ENCODE data around the gene TMEM269.
"Not testable (repeated sequence)": the region's sequence is repeated elsewhere in the genome, so short reads cannot be mapped to it uniquely, and the experiment has no call there.

The TMEM269 gene

DNA sequence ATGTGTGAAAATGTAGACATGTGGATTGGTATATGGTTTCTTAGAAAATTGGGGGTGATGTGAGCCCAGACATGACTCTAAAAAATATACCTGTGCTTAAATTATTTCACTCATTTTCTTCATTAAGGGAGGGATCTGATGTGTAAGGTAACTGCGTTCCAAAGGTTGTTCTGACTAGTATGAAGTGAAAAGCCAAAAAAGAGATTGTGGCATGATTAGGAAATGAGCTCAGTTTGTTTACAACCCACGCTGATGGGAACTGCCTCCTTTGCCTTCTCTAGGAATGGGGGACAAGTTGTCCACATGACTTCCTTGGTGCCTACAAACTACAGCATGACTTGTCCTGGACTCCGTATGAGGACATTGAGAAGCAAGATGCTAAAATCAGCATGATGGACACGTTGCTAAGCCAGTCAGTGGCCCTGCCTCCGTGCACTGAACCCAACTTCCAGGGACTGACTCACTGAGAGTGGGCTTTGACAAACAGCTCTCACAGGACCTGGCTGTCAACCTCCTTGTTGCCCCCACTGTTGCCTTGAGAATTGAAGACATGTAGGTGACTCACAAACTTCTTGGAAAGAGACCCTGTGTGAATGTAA lies 9.8 kb upstream of the TMEM269 start:
- no peak for DNase-seq (ENCODE audit: low read depth in 1 of 2, low spot score in 1 of 2)

DNA sequence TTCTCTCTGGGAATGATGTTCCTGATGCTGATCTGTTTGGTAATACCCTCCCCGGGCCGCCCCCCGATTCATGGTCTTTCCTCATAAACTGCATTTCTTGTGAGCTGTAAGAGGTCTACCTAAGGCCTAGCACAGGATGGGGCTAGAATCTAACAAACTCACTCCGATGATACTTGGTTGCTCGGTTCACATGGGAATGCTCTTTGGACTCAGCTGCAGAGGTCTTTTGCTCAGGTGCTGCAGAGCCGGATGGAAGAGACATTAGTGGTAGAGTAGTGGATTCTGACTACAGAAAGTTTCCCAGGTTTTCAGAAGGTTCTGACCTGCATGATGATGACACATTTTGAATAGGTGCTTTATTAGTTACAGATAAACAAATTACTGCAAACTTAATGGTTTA lies 8.3 kb upstream of the TMEM269 start:
- DNase-seq (ENCODE audit: low read depth in 1 of 2, low spot score in 1 of 2), result no peak

DNA sequence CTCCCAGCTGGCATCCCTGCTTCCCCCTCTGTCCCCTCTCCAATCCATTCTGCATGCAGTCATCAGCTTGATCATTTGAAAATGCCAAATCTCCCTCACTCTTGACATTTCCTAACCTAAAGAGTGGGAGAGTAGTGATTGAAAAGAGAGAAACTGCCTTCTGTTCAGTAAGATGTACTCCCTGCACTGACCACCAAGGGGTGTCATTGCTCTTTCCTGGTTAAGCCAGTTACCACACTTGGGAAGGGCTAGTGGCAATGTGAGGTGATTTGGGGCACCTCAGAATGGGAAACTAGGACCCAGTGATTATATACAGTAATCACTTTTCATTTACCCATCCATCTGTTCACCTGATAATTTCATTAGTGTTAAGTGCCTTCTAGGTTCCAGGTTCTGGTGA lies 6.9 kb upstream of the TMEM269 start:
- DNase-seq (ENCODE audit: low read depth in 1 of 2, low spot score in 1 of 2), result peak in 1 of 2 donors; percentile 2

DNA sequence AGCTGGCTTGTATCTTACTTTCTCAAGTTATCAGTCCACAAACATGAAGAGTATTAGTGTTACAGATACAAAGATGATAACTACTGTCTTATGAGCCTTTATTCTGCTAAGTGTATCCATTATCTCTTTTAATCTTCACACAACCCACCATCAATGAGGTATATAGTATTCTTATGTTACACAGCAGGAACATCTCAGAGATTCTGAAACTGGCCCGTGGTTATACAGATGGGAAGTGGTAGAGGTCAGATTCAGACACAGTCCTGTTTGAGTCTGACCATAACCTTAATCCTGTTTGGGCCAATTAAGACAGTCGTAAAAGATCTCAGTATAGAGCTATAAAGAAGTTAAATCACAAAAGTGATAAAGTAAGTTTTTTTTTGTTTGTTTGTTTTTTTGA lies 5.1 kb upstream of the TMEM269 start:
- DNase-seq (ENCODE audit: low read depth in 1 of 2, low spot score in 1 of 2), result no peak

DNA sequence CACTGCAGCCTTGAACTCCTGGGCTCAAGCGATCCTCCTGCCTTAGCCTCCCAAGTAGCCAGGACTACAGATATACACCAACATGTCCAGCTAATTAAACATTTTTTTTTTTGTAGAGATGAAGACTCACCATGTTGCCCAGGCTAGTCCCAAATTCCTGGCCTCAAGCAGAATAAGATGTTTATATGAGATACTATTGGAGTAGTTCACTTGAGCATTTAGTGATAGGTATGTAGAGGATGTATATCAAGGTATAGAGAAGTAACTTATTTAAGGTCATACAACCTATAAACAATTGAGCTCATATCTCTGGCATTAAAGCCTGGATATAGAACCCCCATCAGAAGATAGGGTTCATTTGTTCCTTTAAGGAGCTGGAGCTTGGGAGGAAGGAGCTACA lies 4.6 kb upstream of the TMEM269 start:
- DNase-seq (ENCODE audit: low read depth in 1 of 2, low spot score in 1 of 2), result no peak

DNA sequence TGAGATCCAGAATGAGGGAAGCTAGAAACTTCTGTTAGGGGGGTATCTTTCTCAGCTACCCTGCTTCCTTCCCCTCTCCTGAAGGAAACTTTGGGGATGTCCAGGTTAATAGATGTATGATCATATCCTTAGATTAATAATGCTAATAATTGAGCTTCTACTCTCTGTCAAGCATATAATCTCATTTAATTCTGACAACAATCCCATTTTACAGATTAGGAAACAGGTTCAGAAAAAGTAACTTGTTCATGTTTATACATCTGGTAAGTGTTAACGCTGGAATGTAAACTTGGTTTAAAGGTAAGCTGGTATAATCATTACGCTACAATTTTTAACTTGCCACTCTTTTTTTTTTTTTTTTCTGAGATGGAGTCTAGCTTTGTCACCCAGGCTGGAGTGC lies 1.7 kb upstream of the TMEM269 start:
- no peak for DNase-seq (ENCODE audit: low read depth in 1 of 2, low spot score in 1 of 2)

DNA sequence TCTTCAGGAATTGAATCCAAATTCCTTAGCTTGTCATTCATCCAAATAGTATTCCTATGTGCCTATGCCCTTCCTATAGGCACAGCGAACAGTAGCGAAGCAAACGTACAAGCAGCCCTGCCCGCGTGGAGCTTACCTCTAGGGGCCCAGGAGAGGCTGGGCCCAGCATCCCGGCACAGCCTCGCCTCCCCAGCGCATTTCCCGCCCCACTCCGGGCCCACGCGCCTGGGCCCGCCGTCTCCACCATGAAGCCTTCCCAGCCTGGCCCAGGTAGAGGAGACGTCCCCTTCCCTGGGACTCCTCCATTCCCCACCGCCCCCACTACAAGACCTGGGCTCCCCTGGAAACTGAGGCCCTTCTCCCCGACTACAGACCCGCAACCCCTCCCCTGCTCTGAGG lies 245 bp upstream of the TMEM269 start:
- DNase-seq (ENCODE audit: low read depth in 1 of 2, low spot score in 1 of 2), result no peak

DNA sequence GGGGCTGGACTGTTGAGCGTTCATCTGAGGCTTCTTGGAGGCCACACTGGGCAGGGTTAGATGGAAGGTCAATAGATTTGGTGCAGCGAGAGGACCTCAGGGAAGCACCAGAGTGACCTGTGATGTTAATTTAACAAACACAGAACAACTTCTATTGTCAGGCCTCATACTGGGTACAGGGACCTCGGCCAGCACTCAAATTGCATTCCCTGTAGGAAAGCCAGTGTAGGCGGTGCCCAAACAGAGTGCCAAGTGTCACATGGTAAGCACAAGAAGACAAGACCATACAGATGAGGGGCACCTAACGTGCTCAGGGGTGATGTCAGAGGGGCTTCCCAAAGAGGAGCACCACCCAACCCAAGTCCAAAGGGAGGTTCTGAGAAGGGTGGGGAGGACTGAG lies 1.3 kb downstream of the TMEM269 start:
- DNase-seq (ENCODE audit: low read depth in 1 of 2, low spot score in 1 of 2), result no peak

DNA sequence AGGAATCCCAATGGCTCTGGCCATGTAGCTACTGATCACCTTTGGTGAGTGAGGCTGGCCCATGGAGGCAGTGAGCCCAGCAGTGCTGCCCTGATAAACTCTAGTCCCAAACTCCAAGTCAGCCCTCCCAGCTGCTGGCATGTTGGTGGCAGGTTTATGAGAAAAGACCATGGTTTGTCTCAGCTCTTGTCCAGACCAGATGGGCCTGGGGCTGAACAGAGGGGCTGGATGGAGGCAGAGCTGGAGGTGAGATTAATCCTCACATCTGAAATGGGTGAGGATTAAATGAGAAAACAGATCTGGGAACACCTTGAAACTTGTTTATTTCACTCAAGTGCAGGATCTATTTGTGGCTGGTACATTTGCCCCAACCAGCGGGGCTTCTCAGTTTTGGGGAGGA lies 3.2 kb downstream of the TMEM269 start:
- DNase-seq (ENCODE audit: low read depth in 1 of 2, low spot score in 1 of 2), result no peak

DNA sequence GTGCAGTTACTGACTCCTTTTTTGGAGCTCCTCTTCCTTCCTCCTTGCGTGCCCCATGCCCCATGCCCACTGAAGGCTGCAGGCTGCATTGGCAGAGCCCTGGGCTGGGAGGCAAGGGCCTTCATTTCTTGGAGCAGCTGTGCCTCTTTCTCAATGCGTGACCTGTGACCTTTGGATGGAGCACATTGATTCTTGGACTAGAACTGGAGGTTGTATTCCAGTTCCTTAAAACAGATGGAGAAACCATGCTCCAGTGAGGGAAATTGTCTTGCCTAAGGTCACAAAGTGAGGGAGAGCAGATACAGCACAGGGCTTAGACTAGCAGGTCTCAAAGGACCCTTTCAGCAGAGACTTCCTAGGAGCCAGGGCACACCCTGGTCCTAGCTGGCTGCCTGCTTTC lies 9.0 kb downstream of the TMEM269 start:
- DNase-seq (ENCODE audit: low read depth in 1 of 2, low spot score in 1 of 2), result no peak

DNA sequence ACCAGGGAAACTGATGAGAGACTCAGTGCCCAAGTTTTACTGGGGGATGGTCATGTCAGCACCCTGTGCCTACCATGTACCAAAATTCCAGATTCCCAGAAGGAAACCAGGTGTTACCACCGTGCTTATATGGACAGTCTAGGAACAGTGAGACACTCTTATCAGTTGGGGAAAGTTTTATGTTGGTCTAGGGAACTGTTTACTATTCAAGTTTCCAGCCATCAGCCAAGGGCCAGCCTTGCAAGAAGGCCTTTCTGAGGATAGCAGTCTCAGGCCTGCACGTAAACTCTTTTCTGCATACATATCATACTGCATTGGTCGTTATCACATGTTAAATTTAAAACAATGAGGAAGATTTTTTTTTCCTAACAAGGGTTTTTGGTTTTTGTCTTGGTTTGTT lies 12.6 kb downstream of the TMEM269 start:
- no peak for DNase-seq (ENCODE audit: low read depth in 1 of 2, low spot score in 1 of 2)

DNA sequence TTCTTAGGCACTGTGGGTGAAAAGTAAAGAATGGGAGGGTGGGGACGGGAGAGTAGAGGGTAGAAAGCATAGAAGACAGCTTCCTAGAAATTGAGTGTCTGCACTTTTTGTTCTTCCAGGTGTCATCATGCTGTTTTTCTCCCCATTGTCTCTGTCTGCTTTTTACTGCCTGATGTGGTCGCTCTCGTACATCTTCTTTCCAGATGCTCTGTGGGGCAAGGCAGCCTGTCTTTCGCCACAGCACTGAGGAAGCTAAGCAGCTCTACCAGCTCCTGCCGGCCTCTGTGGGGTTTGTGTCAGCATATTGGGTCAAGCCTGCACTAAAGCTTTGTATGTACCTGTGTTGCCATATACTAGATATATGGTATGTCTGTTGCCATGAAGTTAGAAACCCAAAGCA lies 13.2 kb downstream of the TMEM269 start:
- DNase-seq (ENCODE audit: low read depth in 1 of 2, low spot score in 1 of 2), result no peak

DNA sequence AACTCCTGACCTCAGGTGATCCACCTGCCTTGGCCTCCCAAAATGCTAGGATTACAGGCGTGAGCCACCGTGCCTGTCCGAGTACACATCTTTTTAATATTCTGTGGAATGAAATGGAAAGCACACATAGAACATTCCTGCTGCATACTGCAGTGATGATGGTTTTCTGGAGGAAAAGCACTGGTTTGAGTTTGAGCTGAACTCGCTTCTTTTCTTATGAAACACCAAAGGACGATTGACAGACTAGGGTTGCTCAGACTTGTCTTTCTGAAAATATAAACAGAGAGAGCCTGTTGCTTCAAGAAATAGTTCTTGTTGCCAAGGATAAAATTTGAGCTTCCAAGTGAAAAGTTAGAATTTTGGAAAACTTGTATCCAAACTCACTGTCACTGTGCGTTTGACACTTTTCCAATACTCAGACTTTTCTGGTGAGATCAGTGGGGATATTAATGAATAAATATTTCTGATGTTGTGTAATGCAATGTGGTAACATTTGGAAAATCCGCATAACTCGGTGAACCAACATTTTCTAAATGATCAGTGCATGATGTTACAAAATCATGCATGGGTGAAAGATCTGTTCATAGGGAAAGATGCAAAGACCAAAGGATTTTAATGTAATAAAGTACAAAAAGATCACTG lies 17.2 kb downstream of the TMEM269 start:
- no peak for DNase-seq (ENCODE audit: low read depth in 1 of 2, low spot score in 1 of 2)

DNA sequence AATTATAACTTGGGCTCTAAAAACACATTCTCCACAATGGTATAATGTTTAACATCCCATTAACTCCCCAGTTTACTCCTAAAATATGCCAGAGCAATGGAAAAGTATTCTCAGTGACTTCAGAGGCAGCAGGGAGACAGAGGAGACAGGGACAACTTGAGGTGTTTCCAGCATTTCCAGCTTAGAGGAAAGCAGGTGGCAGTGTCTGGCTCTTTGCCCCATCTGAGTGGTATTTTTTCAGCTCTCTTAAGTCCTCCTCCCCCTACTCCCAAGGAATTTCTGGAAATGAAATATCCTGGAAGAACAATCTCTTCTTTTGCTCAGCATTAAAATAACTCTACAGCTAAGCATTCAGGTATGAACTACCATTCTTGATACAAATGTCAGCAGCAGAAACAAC lies 21.4 kb downstream of the TMEM269 start:
- no peak for DNase-seq (ENCODE audit: low read depth in 1 of 2, low spot score in 1 of 2)

DNA sequence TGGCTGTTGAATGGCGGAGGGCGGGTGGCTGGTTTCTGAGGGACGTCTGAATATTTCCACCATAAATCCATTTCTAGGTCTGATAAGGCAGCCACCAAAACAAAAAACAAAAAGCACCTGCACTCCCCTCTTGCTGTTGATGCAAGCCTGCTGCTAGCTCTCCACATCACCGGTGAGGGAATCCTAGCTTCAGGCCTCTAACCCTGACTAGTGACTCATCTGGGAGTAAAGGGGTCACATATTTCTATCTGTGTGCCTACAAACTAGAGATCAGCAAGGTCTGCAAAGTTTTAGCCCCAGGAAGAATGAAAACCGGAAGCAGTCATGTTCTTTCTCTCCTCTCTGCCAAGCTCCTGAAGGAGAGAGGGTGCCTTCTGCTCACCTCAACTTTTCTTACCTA lies 21.8 kb downstream of the TMEM269 start:
- no peak for DNase-seq (ENCODE audit: low read depth in 1 of 2, low spot score in 1 of 2)

DNA sequence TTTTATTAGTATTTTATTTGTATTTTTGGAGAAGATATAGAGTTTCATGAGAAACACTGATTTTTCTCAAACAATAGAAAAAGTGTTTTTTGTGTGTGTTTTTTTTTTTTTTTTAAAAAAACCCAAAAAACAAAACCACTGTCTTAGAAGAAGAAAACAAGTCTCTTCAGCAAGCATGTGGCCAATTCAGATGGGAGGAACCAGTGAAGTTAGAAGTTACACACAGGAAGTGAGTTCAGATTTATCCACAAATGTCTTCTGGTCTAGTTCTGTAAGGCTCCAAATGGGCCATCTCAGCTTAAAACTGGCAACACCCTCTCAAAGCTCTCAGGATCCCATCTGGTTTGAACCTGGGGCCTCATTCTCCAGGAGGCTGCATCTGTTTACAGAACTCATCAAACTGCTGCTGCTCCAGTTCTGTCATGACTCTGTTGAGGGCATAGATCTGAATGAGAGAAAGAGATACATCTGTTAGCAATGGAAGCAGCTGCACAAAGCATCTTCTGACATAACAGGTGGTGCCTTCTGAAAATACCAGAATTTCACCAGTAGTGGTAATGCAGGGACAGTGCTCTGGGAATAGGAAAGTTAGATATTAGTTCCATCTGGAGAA lies 22.4 kb downstream of the TMEM269 start:
- no peak for DNase-seq (ENCODE audit: low read depth in 1 of 2, low spot score in 1 of 2)

DNA sequence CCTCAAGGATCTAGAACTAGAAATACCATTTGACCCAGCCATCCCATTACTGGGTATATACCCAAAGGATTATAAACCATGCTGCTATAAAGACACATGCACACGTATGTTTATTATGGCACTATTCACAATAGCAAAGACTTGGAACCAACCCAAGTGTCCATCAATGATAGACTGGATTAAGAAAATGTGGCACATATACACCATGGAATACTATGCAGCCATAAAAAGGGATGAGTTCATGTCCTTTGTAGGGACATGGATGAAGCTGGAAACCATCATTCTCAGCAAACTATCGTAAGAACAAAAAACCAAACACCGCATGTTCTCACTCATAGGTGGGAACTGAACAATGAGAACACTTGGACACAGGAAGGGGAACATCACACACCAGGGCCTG lies 30.0 kb downstream of the TMEM269 start:
- DNase-seq (ENCODE audit: low read depth in 1 of 2, low spot score in 1 of 2), result not testable (repeated sequence)

DNA sequence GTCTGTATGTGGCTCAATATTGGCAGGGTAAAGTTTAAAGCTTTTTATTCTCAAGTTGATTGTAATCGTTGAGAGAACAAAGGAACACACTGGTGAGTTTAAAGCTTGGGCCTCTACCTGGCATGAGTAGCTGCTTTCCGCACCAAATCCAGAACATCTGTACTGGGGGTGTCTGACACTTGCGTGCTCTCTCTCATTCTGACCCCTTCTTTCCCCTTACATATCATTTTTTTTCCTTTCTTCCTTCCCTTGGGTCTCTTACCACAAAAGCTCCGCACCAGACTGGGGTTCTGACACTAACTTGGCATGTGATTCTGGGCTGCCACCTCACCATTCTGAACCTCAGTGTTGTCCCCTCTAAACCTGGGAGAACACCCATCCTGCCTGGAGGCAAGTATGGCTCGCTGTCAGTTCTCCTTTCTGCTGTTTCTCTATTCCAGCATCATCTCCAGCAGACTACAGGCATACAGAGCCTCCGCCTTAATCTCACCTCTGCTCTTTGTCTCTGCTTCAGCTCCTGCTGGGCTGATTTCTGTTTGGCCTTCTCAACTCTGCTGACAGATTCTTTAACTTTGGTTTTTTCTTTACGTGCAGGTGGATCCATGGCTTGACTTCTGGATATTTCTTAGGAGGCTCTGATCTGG lies 31.3 kb downstream of the TMEM269 start:
- DNase-seq (ENCODE audit: low read depth in 1 of 2, low spot score in 1 of 2), result no peak

DNA sequence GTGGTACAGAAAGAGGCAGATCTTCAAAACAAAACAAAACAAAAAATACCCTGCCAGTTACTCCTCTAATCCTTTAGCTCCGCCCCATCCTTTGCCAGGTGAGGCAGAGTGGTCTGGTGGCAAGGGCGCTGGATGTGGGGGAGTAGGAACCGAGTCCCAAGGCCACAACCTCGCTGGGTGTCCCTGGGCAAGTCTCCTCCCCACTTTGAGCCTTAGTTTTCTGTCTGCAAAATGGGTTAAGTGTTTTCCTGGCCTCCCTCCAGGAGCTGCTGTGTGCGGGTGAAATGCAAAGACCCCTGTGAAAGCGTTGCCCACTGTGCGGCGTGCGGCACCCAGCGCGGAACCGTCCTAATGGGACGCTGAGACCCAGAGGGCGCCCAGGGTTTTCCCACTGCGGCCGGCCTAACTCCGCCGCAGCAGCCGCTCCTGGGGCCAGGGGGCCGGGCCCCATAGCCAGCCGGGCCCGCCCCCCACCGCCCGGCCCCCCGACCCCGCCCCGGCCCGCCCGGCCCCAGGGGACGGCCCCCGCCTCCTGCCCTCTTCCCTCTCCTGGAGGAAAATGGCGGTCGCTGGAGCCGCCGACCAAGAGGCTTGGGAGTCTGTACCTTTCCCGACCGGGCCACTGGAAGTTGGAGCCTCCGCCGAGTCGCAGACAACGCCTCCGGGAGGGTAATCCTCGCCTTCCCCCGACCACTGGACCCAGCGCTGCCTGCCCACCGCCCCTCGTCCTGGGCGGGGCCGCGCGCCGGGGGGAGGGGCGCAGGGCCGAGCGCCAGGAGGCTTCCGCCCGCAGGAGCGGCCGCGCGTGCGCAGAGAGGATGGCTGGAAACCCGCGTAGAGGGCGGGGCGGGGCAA lies 32.0 kb downstream of the TMEM269 start, which contains the start of the genes ERMAP and SVBP:
Gene ERMAP, plus strand, starts transcription at position 538 of the 855 bp plus-strand sequence. CDS start 13,327 bp downstream, outside the sequence.
Gene SVBP, minus strand, starts transcription at position 813 of the 855 bp plus-strand sequence. CDS start 853 bp downstream, outside the sequence.
- DNase-seq (ENCODE audit: low read depth in 1 of 2, low spot score in 1 of 2), result peak; percentile 91 to 95

DNA sequence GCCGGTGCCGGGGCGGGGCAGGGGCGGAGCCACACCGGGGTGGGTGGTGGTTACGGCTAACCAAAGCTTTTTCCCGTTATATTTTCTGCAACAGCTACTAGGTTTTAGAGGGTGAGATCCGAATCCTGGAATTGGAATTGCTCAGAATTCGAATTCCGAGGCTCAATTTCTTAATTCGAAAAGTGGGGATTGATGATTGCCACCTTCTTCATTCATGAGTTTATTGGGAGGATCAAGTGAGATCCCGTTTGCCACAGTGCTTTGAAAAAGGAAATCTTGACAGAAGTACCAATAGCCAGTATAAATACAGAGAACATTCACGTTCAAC lies 32.6 kb downstream of the TMEM269 start:
- DNase-seq (ENCODE audit: low read depth in 1 of 2, low spot score in 1 of 2), result no peak

DNA sequence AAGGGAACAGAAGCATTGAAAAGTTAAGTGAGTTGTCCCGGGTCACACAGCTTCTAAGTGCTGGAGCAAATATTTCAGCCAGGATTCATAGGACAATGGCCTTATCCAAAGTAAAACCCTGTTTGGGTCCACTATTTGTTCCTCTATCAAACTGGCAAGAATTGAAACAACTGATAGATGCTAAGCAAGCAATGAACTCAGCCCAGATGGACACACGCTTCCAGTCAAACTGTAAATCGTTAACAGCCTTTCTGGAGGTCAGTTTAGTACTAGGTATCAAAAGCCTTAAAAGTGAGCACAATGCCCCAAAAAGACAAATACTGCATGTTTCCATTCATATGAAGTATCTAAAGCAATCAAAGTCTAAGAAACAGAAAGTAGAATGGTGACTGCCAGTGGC lies 33.2 kb downstream of the TMEM269 start:
- no peak for DNase-seq (ENCODE audit: low read depth in 1 of 2, low spot score in 1 of 2)

Measured in activated T-helper 1 cell treated with anti-CD3 and anti-CD28 coated beads, Interleukin-2, amount 50 U/mL, for 16 hours (primary cell).